Measurements from ENCODE around the gene ENDOU. TPM values are rescaled to one million over a fixed set of nuclear protein-coding genes. Genes with fewer than 3 reads are reported as not detected.

ENDOU gene
- total and polyA plus RNA-seq, 2 donors (not counting 3 experiments of a cell fraction or from before 2014, with no cell fraction given) = not detected

DNA sequence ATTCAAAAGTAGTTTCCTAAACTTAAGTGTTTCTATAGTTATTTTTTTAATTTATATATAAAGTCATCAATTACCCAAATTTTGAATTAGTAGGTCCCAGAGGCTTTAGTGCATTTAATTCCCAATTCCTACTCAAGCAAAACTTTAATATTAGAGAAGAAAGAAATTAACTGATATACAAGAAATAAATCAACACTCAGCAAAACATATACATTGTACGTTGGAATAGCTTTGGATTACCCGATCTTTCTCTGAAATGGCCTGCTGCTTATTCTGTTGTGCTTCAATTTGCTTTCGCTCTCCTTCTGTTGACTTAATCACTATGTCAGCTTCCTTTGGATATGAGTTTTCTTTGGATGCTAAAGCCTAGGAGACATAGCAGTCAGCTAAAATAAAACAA, 37.7 kb downstream of the ENDOU start:
- H3K4me1 ChIP-seq (ENCODE audit: control insufficient read depth, extremely low read depth, insufficient read depth, low read length) = no peaks in the 10 kb centered on the region
- H3K4me2 ChIP-seq (ENCODE audit: insufficient read depth, low read length) = no peak overlapping the region
- FAIRE-seq (no peak), DNase-seq (ENCODE audit: low read depth, low spot score) (no peak)
- H4K20me1 ChIP-seq (replicated peaks; ENCODE audit: control insufficient read depth, extremely low read depth, insufficient read depth, low read length) = no peaks in the 10 kb centered on the region
- no peak overlapping the region for H3K4me3 ChIP-seq (replicated peaks in 1 of 3; ENCODE audit: insufficient read depth in 1 of 3, low read depth in 1 of 3, low read length in 3 of 3)
- H2AFZ ChIP-seq (ENCODE audit: low read depth, low read length) = no peak overlapping the region
- dilution Hi-C loops (cut with MboI; ENCODE audit: extremely low pct_ligation_motif_present, low sequenced_read_pairs) (no loop called here), intact Hi-C loops (cut with micrococcal nuclease) (no loop called here)
- CTCF ChIA-PET = interaction anchor here (0.9 to 3.2 kb wide), 13 partner anchors 8 to 1013 kb away, joined by 3 to 54 read pairs (median 12); partner anchors contain the start of gene RPAP3
- TF ChIP-seq GATA2 (IDR thresholded peaks at IDR 0.05; ENCODE audit: insufficient read depth, insufficient read length, low read depth, low read length) = no peak
- TF ChIP-seq FOS (IDR thresholded peaks at IDR 0.05; ENCODE audit: borderline replicate concordance, insufficient read depth, low read length) = no peak
- TF ChIP-seq MYC (IDR thresholded peaks at IDR 0.05; ENCODE audit: low read depth, low read length) = no peak
- TF ChIP-seq JUN (IDR thresholded peaks at IDR 0.05; ENCODE audit: borderline replicate concordance, insufficient read depth, insufficient read length, low read depth) = no peak
- TF ChIP-seq EZH2 (IDR thresholded peaks at IDR 0.05; ENCODE audit: borderline replicate concordance, low read depth, low read length, severe bottlenecking) = no peak
- no peak for TF ChIP-seq MAX (IDR thresholded peaks at IDR 0.05; ENCODE audit: insufficient read depth, insufficient read length)
- no peak for TF ChIP-seq POLR2AphosphoS5 (IDR thresholded peaks at IDR 0.05; ENCODE audit: insufficient read depth, low read depth, low read length)
- TF ChIP-seq, protein P1, sequence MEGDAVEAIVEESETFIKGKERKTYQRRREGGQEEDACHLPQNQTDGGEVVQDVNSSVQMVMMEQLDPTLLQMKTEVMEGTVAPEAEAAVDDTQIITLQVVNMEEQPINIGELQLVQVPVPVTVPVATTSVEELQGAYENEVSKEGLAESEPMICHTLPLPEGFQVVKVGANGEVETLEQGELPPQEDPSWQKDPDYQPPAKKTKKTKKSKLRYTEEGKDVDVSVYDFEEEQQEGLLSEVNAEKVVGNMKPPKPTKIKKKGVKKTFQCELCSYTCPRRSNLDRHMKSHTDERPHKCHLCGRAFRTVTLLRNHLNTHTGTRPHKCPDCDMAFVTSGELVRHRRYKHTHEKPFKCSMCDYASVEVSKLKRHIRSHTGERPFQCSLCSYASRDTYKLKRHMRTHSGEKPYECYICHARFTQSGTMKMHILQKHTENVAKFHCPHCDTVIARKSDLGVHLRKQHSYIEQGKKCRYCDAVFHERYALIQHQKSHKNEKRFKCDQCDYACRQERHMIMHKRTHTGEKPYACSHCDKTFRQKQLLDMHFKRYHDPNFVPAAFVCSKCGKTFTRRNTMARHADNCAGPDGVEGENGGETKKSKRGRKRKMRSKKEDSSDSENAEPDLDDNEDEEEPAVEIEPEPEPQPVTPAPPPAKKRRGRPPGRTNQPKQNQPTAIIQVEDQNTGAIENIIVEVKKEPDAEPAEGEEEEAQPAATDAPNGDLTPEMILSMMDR (IDR thresholded peaks at IDR 0.05; ENCODE audit: extremely low read depth in 1 of 2, insufficient read depth in 1 of 2, low read depth in 1 of 2, low read length in 2 of 2) = no peak
- TF ChIP-seq POLR2A (IDR thresholded peaks at IDR 0.05; ENCODE audit: low read depth, low read length) = no peak
- H3K36me3 ChIP-seq (ENCODE audit: control insufficient read depth in 2 of 2, extremely low read depth in 1 of 2, insufficient read depth in 2 of 2, low read length in 2 of 2) = peaks cover 0 to 6% of the 10 kb centered on the region in 2 experiments
- no peak overlapping the region for H3K9ac ChIP-seq (replicated peaks; ENCODE audit: extremely low read depth, insufficient read depth, low read length)
- no TSS peak for BruUV-seq (replicated peaks)
- no peaks in the 10 kb centered on the region for H3K79me2 ChIP-seq (ENCODE audit: control insufficient read depth, insufficient read depth, low read length)
- no peaks in the 10 kb centered on the region for H3K27me3 ChIP-seq (ENCODE audit: control insufficient read depth in 2 of 2, insufficient read depth in 2 of 2, low read length in 2 of 2)
- H3K9me3 ChIP-seq (replicated peaks; ENCODE audit: control insufficient read depth, insufficient read depth, low read length) = no peaks in the 10 kb centered on the region
- no peak overlapping the region for H3K27ac ChIP-seq (ENCODE audit: insufficient read depth, low read depth, low read length)
- POLR2A ChIA-PET = no interaction called here
- H3K9me1 ChIP-seq (replicated peaks; ENCODE audit: control insufficient read depth, extremely low read depth, insufficient read depth, low read length) = no peaks in the 10 kb centered on the region

All from endothelial cell of umbilical vein (primary cell).